GM18499 (cell line): ENCODE measurements around the gene ZNF554.
"Not testable (repeated sequence)": the region's sequence is repeated elsewhere in the genome, so short reads cannot be mapped to it uniquely, and the experiment has no call there.

ENCODE experiments used
- ATAC-seq: cut with Tn5 transposase; IDR thresholded peaks from one replicate; pipeline ENCODE4 v1.9.1; 2021; ENCODE audit warnings: moderate number of reproducible peaks; ENCODE audit not compliant: insufficient read depth, unreplicated experiment

ZNF554 gene

DNA sequence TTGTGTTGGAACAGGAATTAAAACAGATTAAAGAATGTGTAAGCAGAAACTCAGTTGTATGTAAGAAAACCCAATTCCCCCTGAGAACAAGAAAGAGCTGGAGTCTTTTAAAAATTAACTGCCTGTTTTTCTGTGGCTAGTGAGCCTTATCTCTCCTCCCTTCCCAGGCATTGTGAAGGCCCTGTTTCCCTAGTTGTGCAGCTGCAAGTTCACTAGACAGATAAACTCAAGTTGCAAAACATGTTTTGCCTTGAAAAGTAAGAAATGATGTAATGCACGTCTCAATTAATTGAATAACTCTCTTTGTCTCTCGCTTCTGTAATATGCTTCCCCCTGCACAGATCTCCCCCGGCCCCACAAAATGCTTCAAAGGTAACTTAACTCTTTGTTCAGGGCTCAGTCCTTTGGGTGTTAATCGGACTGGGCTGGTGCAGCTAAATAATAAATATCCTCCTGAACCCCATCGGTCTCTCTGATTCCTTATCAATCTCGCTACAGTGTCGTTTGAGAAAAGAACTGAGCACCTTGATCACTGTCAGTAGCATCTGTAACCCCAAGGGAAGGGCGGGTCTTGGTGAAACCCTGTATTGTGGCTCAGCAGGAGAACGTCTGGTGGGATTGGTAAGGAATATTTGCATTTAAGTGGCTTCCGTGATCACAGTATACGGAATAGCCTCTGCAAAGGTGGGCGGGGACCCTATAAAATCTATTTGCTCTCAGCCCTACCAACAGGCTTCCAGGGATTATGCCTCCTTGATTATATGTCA, 45.8 kb downstream of the ZNF554 start:
- ATAC-seq: no peak

GRCh38 chr19:2866495-2867024, 46.9 kb downstream of the ZNF554 start:
- ATAC-seq: no peak

DNA sequence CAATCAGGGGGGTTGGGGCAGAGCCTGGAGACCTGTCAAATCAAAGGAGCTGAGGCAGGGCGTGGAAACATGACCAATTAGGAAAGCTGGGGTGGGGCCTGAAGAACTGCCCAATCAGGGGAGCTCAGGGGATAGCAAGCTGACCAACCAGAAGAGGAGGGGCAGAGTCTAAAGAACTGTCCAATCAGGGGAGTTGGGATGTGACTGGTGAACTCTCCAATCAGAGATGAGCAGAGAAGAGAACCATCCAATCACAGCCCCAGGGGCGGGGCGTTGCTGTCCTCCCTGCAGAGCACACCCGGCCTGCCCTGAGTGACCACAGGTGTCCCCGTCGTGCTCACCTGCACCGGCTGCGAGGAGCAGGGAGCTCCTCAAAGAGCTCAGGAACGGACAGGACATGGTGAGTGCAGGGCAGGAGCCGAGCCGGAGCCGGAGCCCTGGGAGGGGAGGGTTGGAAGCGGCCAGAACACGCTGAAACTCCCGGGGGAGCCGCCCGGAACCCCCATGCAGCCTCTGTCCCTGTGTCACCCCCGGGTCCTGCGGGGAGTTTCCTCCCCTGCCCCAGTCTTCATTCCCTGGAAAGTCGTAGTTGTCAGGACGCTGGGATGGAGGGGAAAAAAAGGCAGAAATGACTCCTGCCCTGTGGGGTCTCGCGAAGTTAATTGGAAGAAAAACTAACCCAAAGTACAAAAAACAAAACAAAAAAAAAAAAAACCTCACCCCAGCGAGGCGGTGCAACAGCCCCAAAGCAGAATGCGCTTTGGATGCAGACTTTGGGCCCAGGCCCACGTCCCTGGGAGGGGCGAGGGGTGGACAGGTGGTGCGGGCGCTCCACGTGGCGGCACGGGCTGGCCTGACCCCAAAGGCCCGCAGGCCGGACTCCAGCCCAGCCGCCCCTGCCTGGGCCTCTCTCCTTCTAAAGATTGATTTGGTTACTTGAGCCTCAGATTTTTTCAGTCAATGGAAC, 47.6 kb downstream of the ZNF554 start, which contains the start of gene ZNF556:
Gene ZNF556 (plus strand): TSS at position 311 of the 967 bp plus-strand sequence. CDS start 87 bp downstream, at position 398.
- no peak for ATAC-seq

- no peak for ATAC-seq
These were observed 50.0 kb downstream of the ZNF554 start for GRCh38 chr19:2869618-2870017.

- not testable (repeated sequence) for ATAC-seq
These were observed 52.5 kb downstream of the ZNF554 start for GRCh38 chr19:2872175-2872574.

- ATAC-seq: no peak
These were observed 58.0 kb downstream of the ZNF554 start for GRCh38 chr19:2877398-2878331.

- no peak for ATAC-seq
These were observed 64.2 kb downstream of the ZNF554 start for GRCh38 chr19:2883686-2884439.

- ATAC-seq: no peak
These were observed 66.1 kb downstream of the ZNF554 start for GRCh38 chr19:2885736-2886135.
